ENCODE results near the gene AHCYL2. TPM values are rescaled to one million over a fixed set of nuclear protein-coding genes. Genes with fewer than 3 reads are reported as not detected.

The AHCYL2 gene
- total RNA-seq, 2 experiments from 2014 or later: 5.0 to 8.7 TPM

DNA sequence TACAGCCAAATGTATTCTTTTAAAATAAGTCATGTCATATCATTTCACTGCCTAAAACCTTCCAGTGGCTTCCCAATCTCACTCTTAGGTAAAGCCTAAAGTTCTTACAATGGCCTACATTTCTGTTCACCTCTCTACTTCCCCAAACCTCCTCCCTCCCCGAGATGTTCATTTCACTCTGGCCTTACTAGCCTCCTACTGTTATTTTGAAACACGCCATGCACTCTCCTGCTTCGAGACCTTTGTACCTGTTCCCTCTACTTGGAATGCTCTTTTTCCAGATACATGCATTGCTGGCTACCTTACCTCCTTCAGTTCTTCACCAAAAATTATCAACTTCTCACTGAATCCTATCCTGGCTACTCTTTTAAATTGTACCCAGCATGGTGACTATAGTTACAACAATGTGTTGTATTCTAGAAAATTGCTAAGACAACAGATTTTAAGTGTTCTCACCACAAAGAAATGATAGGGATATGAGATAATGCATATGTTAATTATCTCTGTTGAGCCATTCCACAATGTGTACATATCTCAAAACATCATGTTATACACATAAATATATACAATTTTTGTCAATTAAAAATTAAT is 158.8 kb downstream of the AHCYL2 start:
- Histone ChIP-seq H3K4me1 (ENCODE audit: insufficient read depth, low read length, poor library complexity, severe bottlenecking) (no peaks in the 10 kb centered on the region), H4K20me1 (ENCODE audit: insufficient read depth, low read length) (no peaks in the 10 kb centered on the region; the same call in 1 of the 2 replicates), H3K4me2 (ENCODE audit: low read length) (no peak overlapping the region), H3K9me3 (ENCODE audit: low read length) (no peaks in the 10 kb centered on the region), H2AFZ (ENCODE audit: low read length) (no peak overlapping the region), H3K79me2 (ENCODE audit: insufficient read depth, low read depth, low read length) (no peaks in the 10 kb centered on the region), H3K9me2 (ENCODE audit: insufficient read depth, low read length) (no peaks in the 10 kb centered on the region), H3K4me3 (ENCODE audit: low read depth, low read length, poor library complexity, severe bottlenecking) (no peak overlapping the region), H3K27ac (ENCODE audit: low read depth, low read length, poor library complexity, severe bottlenecking) (no peak overlapping the region), H3K36me3 (ENCODE audit: insufficient read depth, low read length) (no peaks in the 10 kb centered on the region)
- TF ChIP-seq EZH2phosphoT487 (IDR thresholded peaks at IDR 0.05; ENCODE audit: borderline replicate concordance, low read depth, low read length): no peak
- TF ChIP-seq, protein P1, sequence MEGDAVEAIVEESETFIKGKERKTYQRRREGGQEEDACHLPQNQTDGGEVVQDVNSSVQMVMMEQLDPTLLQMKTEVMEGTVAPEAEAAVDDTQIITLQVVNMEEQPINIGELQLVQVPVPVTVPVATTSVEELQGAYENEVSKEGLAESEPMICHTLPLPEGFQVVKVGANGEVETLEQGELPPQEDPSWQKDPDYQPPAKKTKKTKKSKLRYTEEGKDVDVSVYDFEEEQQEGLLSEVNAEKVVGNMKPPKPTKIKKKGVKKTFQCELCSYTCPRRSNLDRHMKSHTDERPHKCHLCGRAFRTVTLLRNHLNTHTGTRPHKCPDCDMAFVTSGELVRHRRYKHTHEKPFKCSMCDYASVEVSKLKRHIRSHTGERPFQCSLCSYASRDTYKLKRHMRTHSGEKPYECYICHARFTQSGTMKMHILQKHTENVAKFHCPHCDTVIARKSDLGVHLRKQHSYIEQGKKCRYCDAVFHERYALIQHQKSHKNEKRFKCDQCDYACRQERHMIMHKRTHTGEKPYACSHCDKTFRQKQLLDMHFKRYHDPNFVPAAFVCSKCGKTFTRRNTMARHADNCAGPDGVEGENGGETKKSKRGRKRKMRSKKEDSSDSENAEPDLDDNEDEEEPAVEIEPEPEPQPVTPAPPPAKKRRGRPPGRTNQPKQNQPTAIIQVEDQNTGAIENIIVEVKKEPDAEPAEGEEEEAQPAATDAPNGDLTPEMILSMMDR (conservative IDR thresholded peaks at IDR 0.05; ENCODE audit: low read length): no peak
- intact Hi-C loops (cut with micrococcal nuclease; ENCODE audit: unreplicated experiment): no loop called here
- POLR2A ChIA-PET: no interaction called here
- CTCF ChIA-PET (ENCODE audit: unreplicated experiment): no interaction called here
- no peak for DNase-seq (ENCODE audit: low spot score)
- BruUV-seq (replicated peaks): no TSS peak

DNA sequence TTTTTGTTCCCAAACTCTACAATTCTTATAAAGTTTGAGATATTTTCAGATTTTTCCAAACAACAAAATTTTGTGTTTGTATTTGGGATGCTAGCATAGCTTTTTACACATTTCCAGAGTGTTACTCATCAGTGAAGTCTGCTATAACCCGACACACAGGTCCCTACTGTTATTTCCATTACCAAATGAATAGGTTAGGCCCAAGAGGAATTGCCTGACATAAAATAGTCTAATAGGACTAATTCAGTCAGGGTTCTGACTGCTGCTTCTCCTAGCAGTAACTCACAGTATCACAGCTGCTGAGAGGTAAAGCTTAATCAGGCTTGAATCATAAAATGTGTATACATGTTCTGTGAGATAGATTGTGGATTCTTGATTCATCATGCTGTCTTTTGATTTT is 160.3 kb downstream of the AHCYL2 start:
- Histone ChIP-seq H3K9me2 (ENCODE audit: insufficient read depth, low read length) (no peaks in the 10 kb centered on the region), H3K4me1 (ENCODE audit: insufficient read depth, low read length, poor library complexity, severe bottlenecking) (no peaks in the 10 kb centered on the region), H3K79me2 (ENCODE audit: insufficient read depth, low read depth, low read length) (no peaks in the 10 kb centered on the region), H3K4me2 (ENCODE audit: low read length) (no peak overlapping the region), H3K27ac (ENCODE audit: low read depth, low read length, poor library complexity, severe bottlenecking) (no peak overlapping the region), H2AFZ (ENCODE audit: low read length) (no peak overlapping the region), H4K20me1 (ENCODE audit: insufficient read depth, low read length) (no peaks in the 10 kb centered on the region; the same call in 1 of the 2 replicates), H3K9me3 (ENCODE audit: low read length) (no peaks in the 10 kb centered on the region), H3K4me3 (ENCODE audit: low read depth, low read length, poor library complexity, severe bottlenecking) (no peak overlapping the region), H3K36me3 (ENCODE audit: insufficient read depth, low read length) (no peaks in the 10 kb centered on the region)
- TF ChIP-seq, protein P1 (conservative IDR thresholded peaks at IDR 0.05; ENCODE audit: low read length): no peak
- no peak for TF ChIP-seq EZH2phosphoT487 (IDR thresholded peaks at IDR 0.05; ENCODE audit: borderline replicate concordance, low read depth, low read length)
- intact Hi-C loops (cut with micrococcal nuclease; ENCODE audit: unreplicated experiment): no loop called here
- CTCF ChIA-PET (ENCODE audit: unreplicated experiment): no interaction called here
- no peak for DNase-seq (ENCODE audit: low spot score)
- POLR2A ChIA-PET: interaction anchor here (0.9 kb wide), 1 partner anchor 18 kb away, joined by 3 read pairs; no protein-coding TSS in a partner anchor
- BruUV-seq (replicated peaks): no TSS peak

DNA sequence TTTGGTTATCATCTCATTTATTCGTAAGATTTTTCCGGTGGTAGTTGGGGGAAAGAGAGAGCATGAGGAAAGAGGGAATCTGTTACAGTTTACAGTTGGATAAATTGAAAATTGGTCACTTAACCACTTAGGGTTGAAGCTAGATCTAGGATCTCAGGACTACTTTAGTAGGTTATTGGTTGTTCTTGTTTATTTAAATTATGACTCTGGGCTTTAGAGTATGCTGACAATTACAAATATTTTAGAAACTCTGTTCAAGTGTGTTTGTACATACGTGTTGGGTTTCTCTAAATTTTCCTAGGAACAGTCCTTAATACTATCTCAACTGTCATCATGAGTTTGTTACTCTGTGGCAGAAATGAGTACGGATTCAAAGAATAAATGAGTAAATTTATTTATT is 160.8 kb downstream of the AHCYL2 start:
- Histone ChIP-seq H4K20me1 (ENCODE audit: insufficient read depth, low read length) (no peaks in the 10 kb centered on the region; the same call in 1 of the 2 replicates), H3K4me3 (ENCODE audit: low read depth, low read length, poor library complexity, severe bottlenecking) (no peak overlapping the region), H2AFZ (ENCODE audit: low read length) (no peak overlapping the region), H3K36me3 (ENCODE audit: insufficient read depth, low read length) (no peaks in the 10 kb centered on the region), H3K9me3 (ENCODE audit: low read length) (no peaks in the 10 kb centered on the region), H3K27ac (ENCODE audit: low read depth, low read length, poor library complexity, severe bottlenecking) (no peak overlapping the region), H3K4me1 (ENCODE audit: insufficient read depth, low read length, poor library complexity, severe bottlenecking) (no peaks in the 10 kb centered on the region), H3K9me2 (ENCODE audit: insufficient read depth, low read length) (no peaks in the 10 kb centered on the region), H3K79me2 (ENCODE audit: insufficient read depth, low read depth, low read length) (no peaks in the 10 kb centered on the region), H3K4me2 (ENCODE audit: low read length) (no peak overlapping the region)
- DNase-seq (ENCODE audit: low spot score): no peak
- intact Hi-C loops (cut with micrococcal nuclease; ENCODE audit: unreplicated experiment): no loop called here
- CTCF ChIA-PET (ENCODE audit: unreplicated experiment): no interaction called here
- TF ChIP-seq EZH2phosphoT487 (IDR thresholded peaks at IDR 0.05; ENCODE audit: borderline replicate concordance, low read depth, low read length): no peak
- TF ChIP-seq, protein P1 (conservative IDR thresholded peaks at IDR 0.05; ENCODE audit: low read length): no peak
- POLR2A ChIA-PET: interaction anchor here (0.7 kb wide), 1 partner anchor 24 kb away, joined by 3 read pairs; no protein-coding TSS in a partner anchor
- BruUV-seq (replicated peaks): no TSS peak

Measured in OCI-LY7 (cell line).